Muscle layer of colon (tissue), 2 donors: ENCODE results near the gene ARMC6.

Experiments used
- H3K27ac ChIP-seq: one replicate; pipeline ENCODE4 v1.7.0; 2013; ENCODE audit warnings: low read depth, mild to moderate bottlenecking, low read length, moderate library complexity
- H3K27me3 ChIP-seq, 2 donors: one replicate each; pipeline ENCODE4 v1.7.0; 2013; ENCODE audit warnings: low read length in 2 of 2, mild to moderate bottlenecking in 2 of 2; ENCODE audit not compliant: insufficient read depth in 2 of 2, control insufficient read depth in 1 of 2
- H3K36me3 ChIP-seq: one replicate; pipeline ENCODE4 v1.7.0; 2013; ENCODE audit warnings: mild to moderate bottlenecking, low read length; ENCODE audit not compliant: insufficient read depth
- H3K4me1 ChIP-seq: one replicate; pipeline ENCODE4 v1.7.0; 2013; ENCODE audit warnings: mild to moderate bottlenecking, low read length; ENCODE audit not compliant: insufficient read depth
- H3K4me3 ChIP-seq, 2 donors: one replicate each; pipeline ENCODE4 v1.7.0; 2013; ENCODE audit warnings: low read length in 2 of 2, low read depth in 1 of 2, mild to moderate bottlenecking in 1 of 2, moderate library complexity in 1 of 2
- H3K9ac ChIP-seq: one replicate; pipeline ENCODE4 v1.7.0; 2013; ENCODE audit warnings: low read length
- H3K9me3 ChIP-seq: one replicate; pipeline ENCODE4 v1.7.0; 2013; ENCODE audit warnings: mild to moderate bottlenecking, low read length
- donor health status: abdominal sarcoma.
- donor health status: Adenocarcinoma of cecum.

Gene ARMC6

GRCh38 chr19:19064811-19065745, 31.7 kb downstream of the ARMC6 start:
- peak overlapping the region; percentile 68 for H3K9ac ChIP-seq
- H3K27ac ChIP-seq: peak overlapping the region; percentile 52
- H3K27me3 ChIP-seq: no peaks in the 10 kb centered on the region
- H3K4me3 ChIP-seq: peak overlapping the region; percentile 71 to 82
- no peaks in the 10 kb centered on the region for H3K9me3 ChIP-seq
- no peaks in the 10 kb centered on the region for H3K36me3 ChIP-seq
- H3K4me1 ChIP-seq: peaks cover 18% of the 10 kb centered on the region

- Histone ChIP-seq H3K9me3 (no peaks in the 10 kb centered on the region), H3K27me3 (no peaks in the 10 kb centered on the region), H3K9ac (no peak overlapping the region), H3K27ac (no peak overlapping the region), H3K4me3 (no peak overlapping the region), H3K4me1 (peaks cover 18% of the 10 kb centered on the region), H3K36me3 (no peaks in the 10 kb centered on the region)
These were observed 34.1 kb downstream of the ARMC6 start for GRCh38 chr19:19067276-19068072.

GRCh38 chr19:19068659-19069654, 35.6 kb downstream of the ARMC6 start:
- Histone ChIP-seq H3K36me3 (no peaks in the 10 kb centered on the region), H3K4me1 (peaks cover 18% of the 10 kb centered on the region), H3K4me3 (no peak overlapping the region), H3K27me3 (no peaks in the 10 kb centered on the region), H3K9ac (no peak overlapping the region), H3K9me3 (no peaks in the 10 kb centered on the region), H3K27ac (no peak overlapping the region)

- Histone ChIP-seq H3K9me3 (no peaks in the 10 kb centered on the region), H3K4me3 (no peak overlapping the region), H3K36me3 (no peaks in the 10 kb centered on the region), H3K27me3 (no peaks in the 10 kb centered on the region), H3K27ac (no peak overlapping the region), H3K4me1 (peaks cover 5% of the 10 kb centered on the region), H3K9ac (no peak overlapping the region)
These were observed 38.5 kb downstream of the ARMC6 start for GRCh38 chr19:19071897-19072296.

GRCh38 chr19:19074196-19074882, 40.9 kb downstream of the ARMC6 start:
- H3K27ac ChIP-seq: no peak overlapping the region
- H3K4me3 ChIP-seq: no peak overlapping the region
- H3K4me1 ChIP-seq: peaks cover under 1% of the 10 kb centered on the region
- H3K9ac ChIP-seq: no peak overlapping the region
- H3K27me3 ChIP-seq: no peaks in the 10 kb centered on the region
- no peaks in the 10 kb centered on the region for H3K36me3 ChIP-seq
- no peaks in the 10 kb centered on the region for H3K9me3 ChIP-seq

- H3K9me3 ChIP-seq: no peaks in the 10 kb centered on the region
- no peak overlapping the region for H3K9ac ChIP-seq
- no peaks in the 10 kb centered on the region for H3K27me3 ChIP-seq
- no peaks in the 10 kb centered on the region for H3K4me1 ChIP-seq
- no peak overlapping the region for H3K27ac ChIP-seq
- H3K4me3 ChIP-seq: no peak overlapping the region
- no peaks in the 10 kb centered on the region for H3K36me3 ChIP-seq
These were observed 41.7 kb downstream of the ARMC6 start for GRCh38 chr19:19075126-19075525.

- no peak overlapping the region for H3K4me3 ChIP-seq
- no peaks in the 10 kb centered on the region for H3K9me3 ChIP-seq
- no peak overlapping the region for H3K9ac ChIP-seq
- no peaks in the 10 kb centered on the region for H3K36me3 ChIP-seq
- H3K4me1 ChIP-seq: no peaks in the 10 kb centered on the region
- H3K27me3 ChIP-seq: no peaks in the 10 kb centered on the region
- H3K27ac ChIP-seq: no peak overlapping the region
These were observed 43.1 kb downstream of the ARMC6 start for GRCh38 chr19:19076476-19076875.

- H3K27ac ChIP-seq: no peak overlapping the region
- H3K4me1 ChIP-seq: no peaks in the 10 kb centered on the region
- H3K9me3 ChIP-seq: no peaks in the 10 kb centered on the region
- H3K9ac ChIP-seq: no peak overlapping the region
- H3K36me3 ChIP-seq: no peaks in the 10 kb centered on the region
- H3K27me3 ChIP-seq: no peaks in the 10 kb centered on the region
- no peak overlapping the region for H3K4me3 ChIP-seq
These were observed 43.7 kb downstream of the ARMC6 start for GRCh38 chr19:19077103-19077502.

GRCh38 chr19:19078801-19079200, 45.4 kb downstream of the ARMC6 start:
- Histone ChIP-seq H3K4me3 (no peak overlapping the region), H3K27me3 (no peaks in the 10 kb centered on the region), H3K9ac (no peak overlapping the region), H3K36me3 (no peaks in the 10 kb centered on the region), H3K4me1 (no peaks in the 10 kb centered on the region), H3K27ac (no peak overlapping the region), H3K9me3 (no peaks in the 10 kb centered on the region)

- H3K4me3 ChIP-seq: no peak overlapping the region
- H3K9ac ChIP-seq: no peak overlapping the region
- no peaks in the 10 kb centered on the region for H3K36me3 ChIP-seq
- H3K4me1 ChIP-seq: no peaks in the 10 kb centered on the region
- no peaks in the 10 kb centered on the region for H3K27me3 ChIP-seq
- no peak overlapping the region for H3K27ac ChIP-seq
- no peaks in the 10 kb centered on the region for H3K9me3 ChIP-seq
These were observed 46.2 kb downstream of the ARMC6 start for GRCh38 chr19:19079571-19079970.
